ENCODE results near the gene UQCRC1.

DNA sequence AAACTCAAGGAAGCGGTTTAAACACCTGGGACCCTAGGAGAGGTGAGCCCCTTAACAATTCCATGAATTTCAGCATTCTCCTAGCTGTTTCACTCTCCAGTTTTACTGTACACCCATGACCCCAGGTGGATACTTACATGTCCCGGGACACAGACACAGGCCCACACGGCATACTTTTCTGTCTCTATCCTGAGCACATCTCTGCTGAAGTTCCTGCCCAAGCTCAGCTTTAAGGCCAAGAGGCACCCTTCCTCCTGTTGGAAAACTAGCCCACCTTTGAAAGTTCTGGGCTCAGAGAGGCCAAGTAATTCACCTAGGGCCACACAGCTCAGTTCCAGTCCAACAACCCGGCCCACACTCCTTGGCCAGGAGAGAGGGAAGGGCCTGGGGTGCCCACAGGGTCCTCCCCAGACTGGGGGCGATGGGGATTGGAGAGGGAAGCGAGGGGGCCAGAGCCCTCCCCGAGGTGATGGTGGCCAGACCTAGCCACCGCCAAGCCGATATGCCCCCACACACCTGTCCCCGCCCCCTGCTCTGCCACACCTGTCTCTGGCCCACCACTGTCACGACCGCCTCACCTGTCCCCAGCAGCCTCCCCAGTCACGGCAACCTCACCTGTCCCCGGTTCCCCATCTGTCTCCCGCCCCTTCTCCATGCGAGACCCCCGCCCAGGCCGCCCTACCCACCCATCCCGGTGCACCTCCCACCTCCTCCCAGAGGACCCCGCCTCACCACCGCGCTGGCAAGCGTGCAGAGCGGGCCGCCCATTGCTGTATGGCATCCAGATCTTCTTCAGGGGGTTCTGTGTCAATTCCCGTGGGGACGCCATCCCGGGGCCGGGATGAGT, 53.3 kb downstream of the UQCRC1 start:
- TF ChIP-seq, protein P1, sequence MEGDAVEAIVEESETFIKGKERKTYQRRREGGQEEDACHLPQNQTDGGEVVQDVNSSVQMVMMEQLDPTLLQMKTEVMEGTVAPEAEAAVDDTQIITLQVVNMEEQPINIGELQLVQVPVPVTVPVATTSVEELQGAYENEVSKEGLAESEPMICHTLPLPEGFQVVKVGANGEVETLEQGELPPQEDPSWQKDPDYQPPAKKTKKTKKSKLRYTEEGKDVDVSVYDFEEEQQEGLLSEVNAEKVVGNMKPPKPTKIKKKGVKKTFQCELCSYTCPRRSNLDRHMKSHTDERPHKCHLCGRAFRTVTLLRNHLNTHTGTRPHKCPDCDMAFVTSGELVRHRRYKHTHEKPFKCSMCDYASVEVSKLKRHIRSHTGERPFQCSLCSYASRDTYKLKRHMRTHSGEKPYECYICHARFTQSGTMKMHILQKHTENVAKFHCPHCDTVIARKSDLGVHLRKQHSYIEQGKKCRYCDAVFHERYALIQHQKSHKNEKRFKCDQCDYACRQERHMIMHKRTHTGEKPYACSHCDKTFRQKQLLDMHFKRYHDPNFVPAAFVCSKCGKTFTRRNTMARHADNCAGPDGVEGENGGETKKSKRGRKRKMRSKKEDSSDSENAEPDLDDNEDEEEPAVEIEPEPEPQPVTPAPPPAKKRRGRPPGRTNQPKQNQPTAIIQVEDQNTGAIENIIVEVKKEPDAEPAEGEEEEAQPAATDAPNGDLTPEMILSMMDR (IDR thresholded peaks at IDR 0.05; ENCODE audit: low read depth, low read length, poor library complexity, severe bottlenecking), result no peak
- no peak for TF ChIP-seq EZH2phosphoT487 (IDR thresholded peaks at IDR 0.05; ENCODE audit: borderline replicate concordance, low read length)
